ENCODE measurements around the gene STK10.

DNA sequence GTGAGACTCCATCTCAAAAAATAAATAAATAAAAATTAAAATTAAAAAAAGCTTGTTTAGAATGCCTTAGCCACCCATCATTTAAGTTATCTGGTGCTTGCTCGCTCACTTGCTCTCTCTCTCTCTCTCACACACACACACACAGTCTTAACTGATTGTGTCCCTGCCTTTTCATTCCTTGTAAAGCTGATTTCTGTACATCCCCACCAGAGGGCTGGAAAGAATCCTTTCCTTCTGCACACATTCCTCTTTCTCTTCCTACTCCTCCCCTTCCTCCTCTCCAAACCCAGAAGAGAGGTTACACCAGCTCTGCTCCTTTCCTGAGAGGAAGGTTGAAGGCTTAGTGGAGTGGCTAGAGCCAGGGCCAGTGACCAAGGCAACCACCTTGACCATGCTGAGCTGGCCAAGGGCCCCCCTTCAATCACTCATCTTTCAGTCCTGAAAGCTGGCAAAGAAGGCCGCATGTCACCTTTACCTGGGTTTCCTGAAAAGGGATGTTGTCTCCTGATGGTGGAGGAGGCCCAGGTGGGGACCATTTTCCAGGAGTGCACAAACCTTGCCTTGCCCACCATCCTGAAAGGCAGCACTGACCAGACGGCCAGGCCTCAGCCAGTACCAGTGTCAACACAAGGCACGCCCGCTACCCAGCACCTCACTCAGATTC lies 25.6 kb downstream of the STK10 start:
- TF ChIP-seq KLF6 (CRISPR knock-in tag; IDR thresholded peaks at IDR 0.05; ENCODE audit: borderline replicate concordance) = no peak
- no peak for TF ChIP-seq KDM5B (IDR thresholded peaks at IDR 0.05; ENCODE audit: insufficient replicate concordance, low read depth, low read length)
- TF ChIP-seq TBL1XR1 (IDR thresholded peaks at IDR 0.05; ENCODE audit: low read length in 2 of 2) = no peak
- TF ChIP-seq, protein P1, sequence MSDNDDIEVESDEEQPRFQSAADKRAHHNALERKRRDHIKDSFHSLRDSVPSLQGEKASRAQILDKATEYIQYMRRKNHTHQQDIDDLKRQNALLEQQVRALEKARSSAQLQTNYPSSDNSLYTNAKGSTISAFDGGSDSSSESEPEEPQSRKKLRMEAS (CRISPR knock-in tag; IDR thresholded peaks at IDR 0.05) = no peak
- TF ChIP-seq, protein P2, sequence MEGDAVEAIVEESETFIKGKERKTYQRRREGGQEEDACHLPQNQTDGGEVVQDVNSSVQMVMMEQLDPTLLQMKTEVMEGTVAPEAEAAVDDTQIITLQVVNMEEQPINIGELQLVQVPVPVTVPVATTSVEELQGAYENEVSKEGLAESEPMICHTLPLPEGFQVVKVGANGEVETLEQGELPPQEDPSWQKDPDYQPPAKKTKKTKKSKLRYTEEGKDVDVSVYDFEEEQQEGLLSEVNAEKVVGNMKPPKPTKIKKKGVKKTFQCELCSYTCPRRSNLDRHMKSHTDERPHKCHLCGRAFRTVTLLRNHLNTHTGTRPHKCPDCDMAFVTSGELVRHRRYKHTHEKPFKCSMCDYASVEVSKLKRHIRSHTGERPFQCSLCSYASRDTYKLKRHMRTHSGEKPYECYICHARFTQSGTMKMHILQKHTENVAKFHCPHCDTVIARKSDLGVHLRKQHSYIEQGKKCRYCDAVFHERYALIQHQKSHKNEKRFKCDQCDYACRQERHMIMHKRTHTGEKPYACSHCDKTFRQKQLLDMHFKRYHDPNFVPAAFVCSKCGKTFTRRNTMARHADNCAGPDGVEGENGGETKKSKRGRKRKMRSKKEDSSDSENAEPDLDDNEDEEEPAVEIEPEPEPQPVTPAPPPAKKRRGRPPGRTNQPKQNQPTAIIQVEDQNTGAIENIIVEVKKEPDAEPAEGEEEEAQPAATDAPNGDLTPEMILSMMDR (IDR thresholded peaks at IDR 0.05 in 2 of 3, conservative IDR thresholded peaks at IDR 0.05 in 1 of 3; ENCODE audit: insufficient read depth in 2 of 3, low read depth in 1 of 3, low read length in 3 of 3) = 0 out of 6 replicates have a peak, but pooled peaks of 1 of the 3 experiments have one; percentile 14
- TF ChIP-seq NFYB (IDR thresholded peaks at IDR 0.05; ENCODE audit: extremely low read depth, insufficient read length) = no peak
- no peak for TF ChIP-seq TRIM28 (IDR thresholded peaks at IDR 0.05)
- no peak for TF ChIP-seq ZNF785 (CRISPR knock-in tag; IDR thresholded peaks at IDR 0.05)
- TF ChIP-seq HCFC1 (IDR thresholded peaks at IDR 0.05; ENCODE audit: low read depth, low read length) = no peak
- no peak for TF ChIP-seq ZNF274 (IDR thresholded peaks at IDR 0.05; ENCODE audit: borderline replicate concordance, low read depth, low read length)
- TF ChIP-seq SREBF2 (CRISPR knock-in tag; IDR thresholded peaks at IDR 0.05) = no peak
- TF ChIP-seq, protein P3, sequence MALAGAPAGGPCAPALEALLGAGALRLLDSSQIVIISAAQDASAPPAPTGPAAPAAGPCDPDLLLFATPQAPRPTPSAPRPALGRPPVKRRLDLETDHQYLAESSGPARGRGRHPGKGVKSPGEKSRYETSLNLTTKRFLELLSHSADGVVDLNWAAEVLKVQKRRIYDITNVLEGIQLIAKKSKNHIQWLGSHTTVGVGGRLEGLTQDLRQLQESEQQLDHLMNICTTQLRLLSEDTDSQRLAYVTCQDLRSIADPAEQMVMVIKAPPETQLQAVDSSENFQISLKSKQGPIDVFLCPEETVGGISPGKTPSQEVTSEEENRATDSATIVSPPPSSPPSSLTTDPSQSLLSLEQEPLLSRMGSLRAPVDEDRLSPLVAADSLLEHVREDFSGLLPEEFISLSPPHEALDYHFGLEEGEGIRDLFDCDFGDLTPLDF (CRISPR knock-in tag; IDR thresholded peaks at IDR 0.05) = no peak
